Hematopoietic multipotent progenitor cell treated with erythropoietin and hydrocortisone succinate and interleukin-3 and kit ligand, for 6 days (in vitro differentiated cells): ENCODE results near the gene CYYR1.
A peak's percentile ranks its signal among the peaks of the same experiment; 100 is the strongest.
"Not testable (repeated sequence)": the region's sequence is repeated elsewhere in the genome, so short reads cannot be mapped to it uniquely, and the experiment has no call there.

Experiments
- DNase-seq: peaks from one replicate; pipeline ENCODE4 v3.0.0-alpha.2; 2015

The CYYR1 gene

DNA sequence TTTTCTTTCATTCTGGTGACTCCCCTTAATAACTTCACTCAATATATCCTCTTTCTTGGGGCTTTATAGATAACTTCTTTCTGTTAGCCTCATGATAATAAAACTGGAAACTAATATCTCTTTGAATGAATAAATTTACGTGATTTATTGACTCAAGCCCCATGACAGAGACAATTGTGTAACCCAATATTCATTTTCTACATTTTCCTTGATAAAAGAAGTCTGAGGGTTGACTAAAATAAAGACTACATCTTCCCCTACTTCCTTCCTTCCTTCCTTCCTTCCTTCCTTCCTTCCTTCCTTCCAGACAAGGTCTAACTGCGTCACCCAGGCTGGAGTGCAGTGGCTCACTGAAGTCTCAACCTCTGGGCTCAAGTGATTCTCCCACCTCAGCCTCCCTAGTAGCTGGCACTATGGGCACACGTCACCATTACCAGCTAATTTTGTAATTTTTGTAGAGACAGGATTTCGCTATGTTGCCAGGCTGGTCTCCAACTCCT, 85.1 kb downstream of the CYYR1 start:
- no peak for DNase-seq

DNA sequence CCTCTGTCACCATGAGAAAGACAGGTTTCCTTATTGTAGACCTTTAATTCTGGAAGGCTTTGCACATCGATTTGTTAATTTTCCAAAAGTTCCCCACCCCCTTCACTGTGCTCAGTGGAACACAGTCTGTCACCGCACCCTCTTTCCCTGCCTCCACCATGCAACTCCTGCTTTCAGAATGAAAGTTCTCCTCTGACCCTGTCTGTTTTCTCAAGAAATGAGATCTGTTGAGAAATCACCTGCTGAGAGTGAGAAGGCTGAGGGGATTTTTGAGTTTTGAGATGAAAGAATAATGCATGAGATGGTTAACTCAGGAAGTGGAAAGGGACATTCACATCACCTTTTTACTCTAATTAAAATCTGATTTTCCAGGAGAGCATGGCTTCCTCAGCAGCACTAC, 99.6 kb downstream of the CYYR1 start:
- no peak for DNase-seq

DNA sequence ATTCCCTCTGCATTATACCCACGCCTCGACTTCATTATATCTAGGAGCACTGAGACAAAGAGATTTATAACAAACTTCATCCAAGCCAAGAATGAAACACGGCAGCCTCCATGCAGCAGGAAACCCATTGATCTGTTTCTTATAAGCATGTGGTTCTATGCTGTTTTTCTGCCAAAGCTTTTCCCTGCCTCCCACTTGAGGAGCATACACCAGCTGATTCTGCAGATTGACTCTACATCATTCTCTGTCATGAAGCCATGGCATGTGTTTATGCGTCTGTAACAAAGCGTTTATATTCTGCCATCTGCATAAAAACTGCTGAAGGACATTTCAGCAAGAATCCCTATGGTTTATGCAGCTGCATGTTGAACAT, 102.0 kb downstream of the CYYR1 start:
- DNase-seq, result no peak

DNA sequence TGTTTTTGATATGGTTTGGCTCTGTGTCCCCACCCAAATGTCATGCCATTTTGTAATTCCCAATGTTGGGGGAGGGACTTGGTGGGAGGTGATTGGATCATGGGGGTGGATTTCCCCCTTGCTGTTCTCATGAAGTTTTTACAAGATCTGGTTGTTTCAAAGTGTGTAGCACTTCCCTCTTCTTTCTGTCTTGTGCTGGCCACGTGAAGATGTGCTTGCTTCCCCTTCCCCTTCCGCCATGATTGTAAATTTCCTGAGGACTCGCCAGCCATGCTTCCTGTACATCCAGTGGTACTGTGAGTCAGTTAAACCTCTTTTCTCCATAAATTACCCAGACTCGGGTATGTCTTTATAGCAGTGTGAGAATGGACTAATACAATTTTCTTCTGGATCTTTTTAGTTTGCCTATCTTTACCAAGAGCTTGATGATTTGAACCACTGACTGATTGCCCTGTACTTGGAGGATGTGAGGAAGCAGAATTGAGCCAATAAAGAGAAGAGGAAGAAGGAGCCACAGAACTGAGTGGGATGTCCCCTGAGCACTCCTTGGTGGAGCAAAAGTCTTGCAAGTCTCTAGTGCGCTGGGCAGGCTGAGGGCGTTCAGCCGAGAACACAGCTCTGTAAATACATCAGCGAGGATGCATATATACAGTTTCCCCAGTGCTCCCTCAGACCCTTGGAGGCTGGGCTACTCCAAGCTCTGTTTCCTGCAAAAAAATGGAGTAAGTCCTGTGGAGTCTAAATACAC, 102.6 kb downstream of the CYYR1 start:
- no peak for DNase-seq

DNA sequence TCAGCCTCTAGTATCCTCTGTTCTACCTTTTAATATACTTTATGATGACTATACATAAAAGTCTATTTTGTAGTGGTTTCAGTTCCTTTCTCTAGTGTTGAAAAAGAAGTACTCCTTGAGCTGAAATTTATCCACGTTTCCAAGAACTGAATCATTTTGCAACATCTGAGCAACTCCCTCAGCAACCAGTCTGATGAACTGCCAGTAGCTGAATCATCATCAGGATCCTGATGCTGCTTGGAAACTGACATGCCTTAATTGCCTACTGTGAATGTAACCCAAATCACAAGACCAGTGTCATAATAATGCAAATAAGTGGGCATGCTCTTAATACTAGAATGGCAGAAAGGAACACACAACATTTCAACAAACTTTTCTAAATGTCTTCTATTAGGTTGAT, 103.3 kb downstream of the CYYR1 start:
- peak; percentile 9 for DNase-seq

DNA sequence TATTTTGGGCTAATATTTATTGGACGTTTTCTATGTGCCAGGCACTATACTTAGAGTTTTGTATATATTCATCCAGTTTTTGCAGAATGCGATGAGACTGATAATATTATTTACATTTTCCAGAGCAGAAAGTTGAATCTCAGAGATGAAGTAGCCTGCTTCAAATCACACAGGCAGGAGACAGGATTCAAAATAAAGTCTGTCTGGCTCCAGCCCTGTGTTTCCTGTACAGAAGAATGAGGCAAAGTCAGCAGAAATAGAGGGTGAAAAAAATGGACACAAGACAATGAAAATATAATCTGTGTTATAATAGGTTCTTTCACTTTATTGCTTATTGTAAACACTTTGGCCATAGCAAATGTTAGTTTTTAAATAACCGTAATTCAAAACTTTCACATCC, 107.2 kb downstream of the CYYR1 start:
- no peak for DNase-seq

DNA sequence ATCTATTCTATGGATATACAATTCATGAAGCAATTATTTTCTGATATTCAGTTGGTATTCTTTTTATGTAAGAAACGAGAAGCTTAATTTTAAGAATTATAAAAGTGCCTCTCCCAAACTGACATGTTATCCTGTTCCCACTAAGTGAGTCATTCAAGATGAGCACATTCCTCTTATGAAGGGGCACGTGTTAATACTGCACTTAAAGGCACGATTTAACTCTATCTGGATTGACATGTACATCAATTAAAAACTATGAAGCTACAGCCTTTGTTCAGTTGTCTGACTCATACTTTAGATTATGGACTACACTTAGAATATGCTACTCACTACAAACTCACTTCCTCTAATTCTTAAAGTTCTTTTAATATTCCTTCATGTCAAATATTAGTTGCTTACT, 111.6 kb downstream of the CYYR1 start:
- DNase-seq, result no peak

DNA sequence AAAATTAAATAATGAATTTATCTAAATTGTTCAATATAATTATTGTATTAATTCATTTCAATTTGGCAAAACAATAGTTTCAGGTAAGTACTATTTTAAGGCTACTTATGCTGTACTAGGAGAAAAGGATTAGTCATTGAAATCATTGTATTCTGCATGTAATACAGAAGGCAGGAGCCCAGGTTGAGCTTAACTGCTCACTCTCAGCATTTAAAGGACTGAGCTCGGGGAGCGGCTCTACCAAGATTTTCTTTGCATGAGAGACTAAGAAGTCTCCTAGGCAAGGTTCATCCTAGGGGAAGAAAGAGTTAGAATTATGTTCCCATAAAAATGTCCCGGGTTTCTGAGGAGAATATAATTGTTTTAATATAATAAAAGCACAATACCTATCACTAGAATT, 112.5 kb downstream of the CYYR1 start:
- DNase-seq, result no peak

DNA sequence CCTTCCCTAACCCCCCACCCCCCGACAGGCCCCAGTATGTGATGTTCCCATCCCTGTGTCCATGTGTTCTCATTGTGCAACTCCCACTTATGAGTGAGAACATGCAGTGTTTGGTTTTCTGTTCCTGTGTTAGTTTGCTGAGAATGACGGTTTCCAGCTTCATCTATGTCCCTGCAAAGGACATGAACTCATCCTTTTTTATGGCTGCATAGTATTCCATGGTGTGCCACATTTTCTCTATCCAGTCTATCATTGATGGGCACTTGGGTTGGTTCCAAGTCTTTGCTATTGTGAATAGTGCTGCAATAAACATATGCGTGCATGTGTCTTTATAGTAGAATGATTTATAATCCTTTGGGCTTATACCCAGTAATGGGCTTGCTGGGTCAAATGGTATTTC, 114.2 kb downstream of the CYYR1 start:
- DNase-seq, result not testable (repeated sequence)

DNA sequence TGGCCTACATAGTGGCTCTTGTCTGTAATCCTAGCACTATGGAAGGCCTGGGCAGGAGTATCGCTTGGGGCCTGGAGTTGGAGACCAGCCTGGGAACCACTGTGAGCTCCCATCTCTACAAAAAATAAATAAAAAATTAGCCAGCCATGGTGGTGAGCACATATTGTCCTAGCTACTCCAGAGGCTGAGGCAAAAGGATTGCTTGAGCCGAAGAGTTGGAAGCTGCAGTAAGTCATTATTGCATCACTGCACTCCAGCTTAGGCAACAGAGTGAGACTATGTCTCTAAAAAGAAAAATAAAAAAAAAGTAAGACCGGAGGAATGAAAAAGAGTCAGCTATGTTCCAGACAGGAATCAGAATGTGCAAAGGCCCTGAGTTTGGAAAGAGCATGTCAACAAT, 115.3 kb downstream of the CYYR1 start:
- no peak for DNase-seq

DNA sequence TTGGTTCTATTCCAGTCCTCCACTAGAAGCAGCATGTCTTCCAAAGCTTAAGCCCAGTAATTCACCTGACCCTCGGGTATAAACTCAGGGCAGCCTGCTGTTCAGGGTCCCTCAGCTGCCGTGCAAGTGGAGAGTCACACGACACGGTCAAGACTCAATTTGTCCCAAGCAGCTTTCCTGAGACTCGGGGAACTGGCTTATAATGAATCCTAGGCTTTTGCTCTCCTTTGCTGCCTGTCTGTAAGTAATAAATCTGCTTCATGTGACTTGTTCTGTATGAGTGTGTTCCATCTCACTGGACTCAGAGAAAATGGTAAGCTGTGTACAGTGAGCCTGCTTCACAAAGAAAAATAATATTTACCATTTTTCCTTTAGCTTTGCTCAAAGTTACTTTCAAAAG, 119.8 kb downstream of the CYYR1 start:
- DNase-seq, result no peak

DNA sequence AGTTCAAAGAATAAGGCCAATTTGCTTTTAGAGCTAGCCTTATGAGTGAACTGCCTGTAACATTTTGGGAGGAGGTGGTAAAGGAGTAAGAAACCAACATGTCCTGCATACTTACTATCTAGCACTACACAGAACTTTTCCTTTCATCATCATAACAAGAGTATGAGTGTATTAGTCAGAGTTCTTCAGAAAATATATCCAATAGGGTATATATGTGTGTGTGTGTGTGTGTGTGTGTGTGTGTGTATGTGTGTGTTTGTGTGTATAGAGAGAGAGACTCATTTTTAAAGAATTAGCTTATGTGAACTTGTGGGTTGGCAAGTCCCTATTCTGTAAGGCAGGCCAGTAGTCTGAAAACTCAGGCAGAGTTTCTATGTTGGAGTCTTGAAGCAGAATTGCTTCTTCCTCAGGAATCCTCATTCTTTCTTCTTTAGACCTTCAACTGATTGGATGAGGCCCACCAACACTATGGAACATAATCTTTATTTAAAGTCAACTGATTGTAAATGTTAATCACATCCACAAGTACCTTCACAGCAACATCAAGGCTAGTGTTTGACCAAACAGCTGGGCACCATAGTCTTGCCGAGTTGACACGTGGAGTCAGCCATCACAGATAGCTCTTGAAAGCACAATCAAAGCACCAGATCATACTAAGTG, 121.9 kb downstream of the CYYR1 start:
- no peak for DNase-seq

DNA sequence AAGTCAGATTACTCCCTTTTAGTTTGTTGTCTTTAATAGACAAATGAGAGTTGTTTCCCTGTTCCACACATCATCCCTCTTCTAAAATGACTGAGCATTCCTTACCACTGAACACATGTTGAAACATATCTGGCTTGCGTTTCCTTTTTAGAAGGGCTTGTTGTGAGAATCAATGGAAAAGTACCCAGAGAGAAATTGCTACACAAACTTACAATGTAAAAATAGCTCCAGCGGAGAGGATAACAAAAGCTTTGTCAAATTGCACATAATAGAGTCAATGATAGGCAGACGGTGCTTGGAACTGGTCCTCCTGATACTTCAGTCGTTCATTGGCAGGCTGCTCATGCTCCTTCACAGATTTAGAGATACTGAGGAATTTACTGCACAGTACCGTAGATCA, 123.9 kb downstream of the CYYR1 start:
- no peak for DNase-seq

DNA sequence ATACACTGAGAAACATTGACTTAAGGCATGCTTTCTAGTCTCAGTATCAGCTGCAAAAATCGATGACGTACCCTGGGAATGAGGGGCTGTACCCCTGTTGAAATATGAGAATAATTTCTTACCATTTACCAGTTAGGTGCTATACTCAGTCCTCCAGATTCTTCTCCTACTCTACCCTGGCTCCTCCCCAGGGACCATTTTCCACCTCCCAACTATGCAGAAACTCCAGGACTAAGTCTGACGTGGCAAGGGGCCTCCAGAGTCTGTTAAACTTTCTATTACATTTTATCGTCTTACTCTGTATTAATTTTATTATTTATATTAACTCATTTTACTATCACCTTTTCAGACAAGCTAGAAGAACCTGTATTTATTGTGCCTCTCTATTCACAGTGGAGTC, 124.3 kb downstream of the CYYR1 start:
- no peak for DNase-seq

DNA sequence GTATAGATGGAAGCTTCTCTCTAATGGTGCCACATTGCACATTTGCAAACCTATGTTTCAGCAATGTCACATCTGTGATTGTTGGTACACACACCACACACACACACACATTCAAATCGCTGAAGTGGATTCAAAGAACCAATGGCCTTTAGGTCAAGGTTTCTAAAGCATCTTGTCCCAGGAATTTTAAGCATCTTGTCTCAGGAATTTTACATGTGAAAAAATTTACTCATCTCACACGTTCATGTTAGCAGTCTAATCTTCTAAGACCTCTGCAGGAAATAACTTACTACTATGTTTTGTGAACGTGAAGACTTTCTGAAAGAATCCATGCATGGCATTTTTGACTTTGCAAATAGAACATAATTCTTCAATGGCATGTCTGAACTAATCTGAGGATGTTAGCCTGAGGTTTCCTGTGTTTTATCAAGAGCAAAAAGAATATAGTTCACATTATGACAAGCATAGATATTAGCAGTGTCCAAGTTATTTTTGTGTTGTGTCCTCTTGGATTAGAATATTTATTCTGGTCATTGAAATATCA, 125.1 kb downstream of the CYYR1 start:
- DNase-seq, result no peak

DNA sequence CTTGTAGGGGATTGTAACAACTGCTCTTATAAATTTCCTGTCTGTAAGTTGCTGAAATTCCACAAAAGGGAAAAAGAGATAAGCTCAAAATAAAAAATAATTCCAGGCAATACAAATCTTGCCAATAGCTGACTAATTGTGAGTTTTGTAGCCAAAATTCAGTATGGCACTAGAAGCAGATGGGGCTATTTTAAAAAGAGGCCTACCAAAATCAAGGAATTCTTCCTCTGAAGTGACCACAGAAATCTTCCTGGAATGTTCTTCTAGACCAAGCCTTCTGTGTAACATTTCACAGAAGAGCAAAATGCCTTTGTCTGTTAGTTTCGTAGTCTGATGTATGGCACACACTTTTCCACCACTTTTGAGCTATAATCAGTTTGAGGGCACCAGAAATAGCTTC, 127.6 kb downstream of the CYYR1 start:
- no peak for DNase-seq

DNA sequence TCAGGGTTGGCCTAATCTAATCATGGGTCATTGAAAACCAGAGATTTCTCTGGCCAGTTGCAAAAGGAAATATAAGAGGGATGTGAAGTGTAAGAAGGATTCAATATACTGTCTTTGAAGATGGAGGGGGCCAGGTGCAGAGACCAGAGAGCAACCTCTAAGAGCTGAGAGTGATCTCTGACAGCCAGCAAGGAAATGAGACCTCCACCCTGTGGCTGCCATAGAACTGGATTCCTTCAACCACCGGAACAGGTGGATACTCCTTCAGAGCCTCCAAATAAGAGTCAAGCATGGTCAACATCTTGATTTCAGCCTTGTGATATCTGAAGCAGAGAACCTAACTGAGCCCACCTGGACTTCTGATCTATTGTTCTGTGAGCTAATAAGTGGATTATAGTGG, 128.4 kb downstream of the CYYR1 start:
- no peak for DNase-seq

DNA sequence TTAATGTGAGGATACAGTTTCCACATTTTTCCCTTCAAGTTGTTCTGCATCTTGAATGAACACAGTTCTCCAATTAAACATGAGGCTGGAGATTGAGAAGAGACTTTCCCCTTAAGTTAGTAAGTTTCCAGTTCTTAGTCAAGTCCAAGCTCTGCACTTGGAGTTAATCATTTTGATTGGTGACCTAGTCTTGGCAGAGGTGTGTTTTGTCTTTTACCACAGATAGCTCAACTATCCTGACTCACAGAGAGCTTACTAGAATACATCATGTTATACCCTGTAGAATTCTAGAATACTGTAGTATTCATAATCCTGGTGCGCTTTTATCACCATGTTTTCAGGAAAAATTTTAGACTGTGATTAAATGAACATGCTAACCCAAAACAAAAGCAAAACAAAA, 129.2 kb downstream of the CYYR1 start:
- no peak for DNase-seq

DNA sequence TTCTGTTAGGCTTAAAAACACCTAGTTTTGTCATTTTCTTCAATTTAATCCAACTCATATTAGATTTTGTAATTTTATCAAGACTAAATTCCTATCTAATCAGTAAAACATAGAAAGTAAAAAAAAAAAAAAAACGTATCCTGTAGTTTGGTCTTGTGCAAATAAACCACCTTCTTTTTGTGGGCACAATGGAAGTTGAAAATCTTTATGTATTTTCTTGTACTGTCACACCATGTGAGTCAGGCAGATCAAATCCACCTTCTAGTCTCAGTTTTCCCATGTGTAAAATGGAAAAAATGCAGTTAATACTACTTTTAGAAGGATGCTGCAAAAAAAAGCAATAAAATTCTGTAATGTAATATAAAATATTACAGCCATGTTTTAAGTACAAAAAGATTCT, 129.8 kb downstream of the CYYR1 start:
- DNase-seq, result no peak

DNA sequence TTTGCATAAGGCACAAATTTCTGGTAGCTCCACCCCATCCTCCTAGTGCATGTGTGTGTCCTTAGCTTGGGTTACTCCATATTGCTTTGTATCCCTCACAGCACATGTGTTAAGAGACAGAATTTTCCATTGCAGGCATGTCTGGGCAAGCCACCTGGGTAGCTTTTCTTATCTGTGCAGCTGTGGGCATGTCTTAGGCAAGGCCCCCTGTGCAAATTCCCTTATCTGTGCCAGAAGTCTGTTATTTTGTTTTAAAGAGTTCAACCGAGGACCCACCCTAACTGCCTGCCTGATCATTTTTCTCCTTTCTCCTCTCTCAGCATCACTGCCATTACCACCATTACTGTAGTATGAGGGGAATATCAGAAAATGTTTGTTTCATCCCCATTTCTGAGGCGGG, 131.9 kb downstream of the CYYR1 start:
- DNase-seq, result peak; percentile 37

DNA sequence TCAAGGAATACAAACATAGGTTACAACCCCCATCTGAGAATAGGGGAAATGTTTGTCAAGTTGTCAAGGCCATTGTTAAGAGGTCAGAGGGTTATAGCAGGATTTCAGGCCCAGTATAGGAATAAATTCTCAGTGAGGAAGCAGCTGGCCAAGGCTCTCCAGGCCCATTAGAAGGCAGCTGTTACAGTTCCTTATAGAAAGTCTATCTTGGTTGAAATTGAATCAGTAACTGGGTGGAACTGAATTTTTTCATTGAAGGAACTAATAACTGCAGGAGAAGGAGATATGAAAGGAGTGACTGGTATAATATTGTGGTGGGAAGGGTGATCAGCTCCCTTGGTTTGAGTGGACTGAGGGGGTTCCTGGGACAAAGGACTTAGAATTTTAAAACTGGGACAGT, 134.1 kb downstream of the CYYR1 start:
- no peak for DNase-seq

DNA sequence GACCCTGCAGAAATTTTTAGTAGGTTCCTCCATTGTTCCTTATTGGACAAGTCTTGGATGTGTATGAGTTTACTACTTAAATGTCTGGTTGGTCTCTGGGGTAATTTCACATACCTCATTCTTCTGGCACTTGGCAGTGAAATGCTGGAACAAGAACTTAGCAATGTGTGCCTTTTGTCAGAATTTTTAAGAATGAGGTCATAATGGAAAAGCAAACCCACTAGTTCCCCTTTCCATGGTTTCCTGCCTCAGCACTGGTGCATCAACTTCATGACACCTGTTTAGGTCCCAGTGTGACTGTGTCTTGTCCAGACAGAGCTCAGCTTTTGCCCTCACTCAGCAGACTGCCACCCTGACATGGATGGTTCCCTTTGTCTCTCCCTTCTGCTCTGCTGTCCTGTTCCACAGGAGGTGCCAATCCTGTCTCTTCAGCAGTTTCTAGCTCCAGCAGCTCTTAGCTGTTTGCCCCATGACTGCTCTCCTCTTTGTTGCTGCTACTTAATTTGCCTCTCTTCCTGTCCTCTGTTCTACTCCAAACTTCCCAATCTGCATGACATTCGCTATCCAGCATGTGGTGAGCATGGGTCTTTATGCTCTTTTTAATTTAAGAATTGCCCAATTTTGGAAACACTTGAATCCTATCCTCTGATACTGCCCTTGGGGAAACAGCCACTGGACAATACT, 135.6 kb downstream of the CYYR1 start:
- DNase-seq, result peak; percentile 2

DNA sequence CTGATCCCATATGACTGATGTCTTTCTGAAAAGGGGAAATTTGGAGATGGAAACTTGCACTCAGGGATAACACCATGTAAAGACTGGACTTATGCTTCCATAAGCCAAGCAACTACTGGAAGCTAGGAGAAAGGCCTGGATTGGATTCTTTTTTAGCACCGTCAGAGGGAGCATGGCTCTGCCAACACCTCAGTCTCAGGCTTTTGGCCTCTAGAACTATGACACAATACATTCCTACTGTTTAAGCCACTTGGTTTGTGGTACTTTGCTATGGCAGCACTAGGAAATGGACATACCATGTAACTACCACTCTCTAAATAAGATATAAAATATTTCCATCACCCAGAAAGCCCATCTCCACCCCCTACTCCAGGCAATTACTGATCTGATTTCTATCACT, 139.7 kb downstream of the CYYR1 start:
- DNase-seq, result no peak

DNA sequence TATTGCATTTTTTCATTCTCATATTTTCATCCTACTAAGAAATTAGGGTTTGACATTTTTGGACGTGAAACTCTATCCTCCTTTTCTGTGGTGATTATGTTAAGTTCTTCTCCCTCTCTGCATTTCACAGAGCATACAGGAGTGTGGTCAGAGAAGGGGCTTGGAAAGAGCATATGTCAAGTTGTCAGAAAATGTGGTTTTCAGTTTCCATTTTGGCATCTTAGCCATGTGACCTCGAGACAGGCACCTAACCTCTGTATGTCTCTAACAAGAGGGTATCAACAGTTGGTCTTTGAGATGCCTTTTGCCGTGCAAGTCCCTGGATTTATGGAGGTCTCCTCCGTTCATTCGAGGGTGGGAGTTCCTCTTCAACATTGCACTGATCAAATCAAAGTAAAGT, 140.7 kb downstream of the CYYR1 start:
- DNase-seq, result no peak
